Measurements from ENCODE around the gene LRRFIP1.
"Not testable (repeated sequence)": the region's sequence is repeated elsewhere in the genome, so short reads cannot be mapped to it uniquely, and the experiment has no call there.

LRRFIP1 gene

GRCh38 chr2:237665713-237666143 is 38.3 kb downstream of the LRRFIP1 start:
- no peak for DNase-seq

GRCh38 chr2:237666606-237667005 is 39.2 kb downstream of the LRRFIP1 start:
- no peak for DNase-seq

DNA sequence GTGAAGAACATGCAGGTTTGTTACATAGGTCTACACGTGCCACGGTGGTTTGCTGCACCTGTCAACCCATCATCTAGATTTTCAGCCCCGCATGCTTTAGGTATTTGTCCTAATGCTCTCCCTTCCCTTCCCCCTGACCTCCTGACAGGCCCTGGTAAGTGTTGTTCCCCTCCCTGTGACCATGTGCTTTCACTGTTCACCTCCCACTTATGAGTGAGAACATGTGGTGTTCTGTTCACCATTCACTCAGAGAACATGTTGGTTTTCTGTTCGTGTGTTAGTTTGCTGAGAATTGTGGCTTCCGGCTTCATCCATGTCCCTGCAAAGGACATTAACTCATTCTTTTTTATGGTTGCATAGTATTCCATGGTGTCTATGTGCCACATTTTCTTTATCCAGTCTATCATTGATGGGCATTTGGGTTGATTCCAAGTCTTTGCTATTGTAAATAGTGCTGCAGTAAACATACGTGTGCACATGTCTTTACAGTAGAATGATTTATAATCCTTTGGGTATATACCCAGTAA is 39.7 kb downstream of the LRRFIP1 start:
- not testable (repeated sequence) for DNase-seq

GRCh38 chr2:237667893-237668292 is 40.5 kb downstream of the LRRFIP1 start:
- no peak for DNase-seq

DNA sequence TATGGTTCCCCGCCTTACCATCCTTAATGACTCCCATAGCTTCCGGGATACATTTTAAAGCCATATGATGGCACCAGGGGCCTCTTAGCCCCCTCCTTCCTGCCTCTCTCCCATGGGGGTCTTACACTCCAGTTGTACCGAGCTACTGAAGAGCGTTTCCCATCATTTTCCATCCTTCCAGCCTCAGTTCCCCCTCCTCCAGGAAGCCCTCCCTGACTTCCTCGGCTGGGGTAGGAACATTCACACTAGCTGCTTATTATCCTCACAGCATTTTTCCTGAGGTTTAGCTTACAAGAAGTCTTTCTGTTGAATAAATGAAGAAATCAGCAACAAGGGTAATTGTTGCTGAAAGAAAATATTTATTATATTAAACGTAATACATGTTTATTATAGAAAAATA is 41.1 kb downstream of the LRRFIP1 start:
- no peak for DNase-seq

- no peak for DNase-seq
These were observed 41.9 kb downstream of the LRRFIP1 start for GRCh38 chr2:237669283-237669627.

- no peak for DNase-seq
These were observed 42.4 kb downstream of the LRRFIP1 start for GRCh38 chr2:237669628-237670392.

DNA sequence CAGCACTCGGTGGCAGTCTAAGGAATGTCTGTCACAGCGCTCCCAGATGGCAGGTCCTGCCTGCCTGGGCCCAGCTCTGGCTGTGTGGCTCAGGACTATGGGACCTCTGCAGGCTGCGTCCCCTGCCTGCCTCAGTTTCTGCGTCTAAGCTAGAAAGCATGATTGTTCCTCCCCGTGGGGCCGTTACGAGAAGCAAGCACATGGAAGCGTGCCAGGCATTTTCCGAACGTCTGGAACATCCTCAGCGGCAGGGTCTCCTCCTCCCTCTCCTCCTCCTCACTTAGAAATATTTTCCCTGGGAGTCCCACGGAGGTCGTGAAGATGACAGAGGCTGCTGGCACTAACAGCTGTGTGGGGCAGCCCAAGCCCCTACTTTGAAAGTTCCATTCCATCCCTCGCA is 43.3 kb downstream of the LRRFIP1 start:
- no peak for DNase-seq

GRCh38 chr2:237671466-237672138 is 44.2 kb downstream of the LRRFIP1 start:
- DNase-seq: no peak

GRCh38 chr2:237672731-237673129 is 45.3 kb downstream of the LRRFIP1 start:
- DNase-seq: no peak

- peak; percentile 95 to 97 for DNase-seq
These were observed 46.0 kb downstream of the LRRFIP1 start for GRCh38 chr2:237673130-237674001.

DNA sequence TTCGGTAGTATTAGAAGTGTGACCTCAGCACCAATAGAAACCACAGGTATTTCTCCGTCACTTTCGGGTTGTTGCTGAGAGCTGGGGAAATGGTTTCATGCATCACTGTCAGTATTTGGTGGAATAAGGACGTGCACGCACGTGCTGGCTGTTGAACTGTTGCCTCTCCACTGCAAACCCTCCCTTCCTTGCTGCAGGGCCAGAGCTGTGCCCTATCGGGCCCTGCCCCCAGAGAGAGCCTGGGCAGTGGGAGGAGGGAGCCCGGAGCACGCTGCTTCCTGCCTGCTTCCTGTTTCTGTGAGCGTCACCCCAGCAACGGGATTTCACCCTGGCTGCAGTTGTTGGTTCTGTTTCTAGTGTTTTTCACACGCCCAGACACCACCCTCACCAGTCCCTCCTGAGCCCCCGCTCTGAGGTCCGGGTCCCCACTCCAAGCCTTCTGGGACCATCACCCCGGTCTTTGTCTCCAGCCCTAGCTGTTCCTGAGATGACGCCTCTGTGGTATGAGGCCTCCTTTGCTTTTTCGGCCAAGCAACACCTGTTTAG is 47.4 kb downstream of the LRRFIP1 start:
- peak; percentile 64 to 75 for DNase-seq

DNA sequence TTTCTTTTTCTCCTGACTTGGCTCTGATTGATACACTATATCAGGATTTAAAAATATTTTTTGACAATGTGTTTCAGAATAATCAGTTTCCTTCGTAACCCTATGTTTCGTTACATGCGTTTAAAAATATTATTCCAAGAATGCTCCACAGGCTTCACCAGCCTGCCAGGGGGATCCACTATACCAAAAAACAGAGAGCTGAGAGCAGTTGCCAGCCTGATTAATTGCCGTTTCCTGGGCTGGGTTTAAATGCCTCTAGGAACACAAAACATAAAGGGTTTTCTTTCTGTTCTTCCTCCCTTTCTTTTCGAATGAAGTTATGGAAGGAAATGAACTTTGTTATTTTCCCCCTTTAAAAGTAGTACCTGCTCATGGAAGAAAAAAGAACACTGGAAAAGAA is 47.9 kb downstream of the LRRFIP1 start:
- DNase-seq: no peak

DNA sequence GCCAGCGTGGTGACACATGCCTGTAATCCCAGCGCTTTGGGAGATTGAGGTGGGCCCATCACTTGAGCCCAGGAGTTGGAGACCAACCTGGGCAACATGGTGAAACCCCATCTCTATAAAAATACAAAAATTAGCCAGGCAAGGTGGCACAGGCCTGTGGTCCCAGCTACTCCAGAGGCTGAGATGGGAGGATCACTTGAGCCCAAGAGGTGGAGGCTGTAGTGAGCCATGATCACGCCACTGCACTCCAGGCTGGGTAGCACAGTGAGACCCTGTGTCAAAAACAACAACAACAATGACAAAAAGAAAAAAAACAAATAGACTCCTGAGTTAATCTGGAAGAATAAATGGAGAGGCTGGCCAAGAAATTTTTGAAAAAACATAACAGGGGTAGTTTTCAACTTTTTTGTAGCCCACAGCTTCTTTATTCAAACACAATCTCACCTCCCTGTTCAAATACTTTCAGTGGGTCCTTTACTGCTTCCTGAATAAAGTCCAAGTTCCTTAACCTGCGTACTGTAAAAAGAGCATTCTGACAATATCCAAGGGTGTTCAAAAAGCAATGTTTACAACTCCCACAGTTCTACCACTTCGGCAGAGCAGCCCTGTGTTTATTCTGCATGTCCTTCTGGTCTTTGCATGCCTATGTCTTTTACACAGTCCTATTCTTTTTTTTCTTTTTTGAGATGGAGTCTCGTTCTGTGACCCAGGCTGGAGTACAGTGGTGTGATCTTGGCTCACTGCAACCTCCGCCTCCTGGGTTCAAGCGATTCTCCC is 53.5 kb downstream of the LRRFIP1 start:
- no peak for DNase-seq

DNA sequence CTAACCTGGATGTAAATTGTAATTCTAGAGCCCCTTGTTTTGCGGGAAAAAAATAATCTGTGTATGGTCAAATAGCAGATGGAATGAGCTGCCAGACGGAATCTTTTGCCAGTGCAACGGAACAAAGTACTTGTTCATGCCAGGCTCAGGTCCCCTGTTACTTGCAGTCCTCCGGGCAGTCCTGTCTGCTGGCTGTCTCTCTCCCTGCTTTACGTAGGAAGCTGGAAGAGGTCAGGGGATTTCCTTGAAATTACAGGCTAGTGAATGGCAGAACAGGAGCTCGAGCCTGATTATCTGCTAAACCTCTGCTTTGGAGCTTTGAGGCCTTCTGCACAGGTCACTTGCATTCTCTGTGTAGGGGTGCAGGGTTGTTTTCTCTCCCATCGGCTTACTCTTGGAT is 54.8 kb downstream of the LRRFIP1 start:
- DNase-seq: no peak

DNA sequence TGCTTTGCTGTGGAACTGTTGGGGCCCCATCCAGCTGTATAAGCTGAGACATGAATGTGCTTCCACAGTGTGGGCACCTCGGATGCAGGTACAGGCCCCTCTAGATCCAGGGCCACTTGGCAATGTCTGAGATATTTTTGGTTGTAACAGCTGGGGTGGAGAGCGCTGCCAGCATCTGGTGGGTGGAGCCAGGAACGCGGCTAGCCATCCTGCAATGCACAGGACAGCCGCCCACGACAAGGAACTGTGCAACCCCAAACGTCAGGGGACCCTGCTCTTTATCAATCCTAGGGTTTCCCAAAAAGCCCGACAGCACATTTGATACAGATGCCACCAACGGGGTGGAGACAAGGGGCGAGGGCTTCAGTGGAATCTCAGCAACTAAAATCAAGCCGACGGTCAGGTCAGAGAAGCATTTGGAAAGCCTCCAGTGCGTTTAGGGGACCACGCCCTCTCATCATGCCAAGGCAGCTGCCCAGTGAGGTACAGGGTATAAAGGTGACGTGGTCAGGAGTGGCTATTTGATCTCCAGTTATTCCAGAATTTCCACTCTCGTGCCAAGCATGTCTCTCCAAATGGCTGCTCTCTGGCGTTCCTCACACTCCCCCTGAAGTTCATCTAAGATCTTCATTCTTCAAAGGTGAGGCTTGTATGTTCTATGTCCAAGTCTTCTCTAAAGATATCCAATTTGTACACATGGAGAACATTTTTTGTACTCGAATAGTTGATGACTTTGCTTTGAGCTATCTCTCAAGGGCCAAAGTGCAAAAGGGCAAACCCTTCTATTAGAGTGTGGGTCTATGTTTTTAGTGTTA is 55.7 kb downstream of the LRRFIP1 start:
- DNase-seq: no peak

- DNase-seq: no peak
These were observed 58.0 kb downstream of the LRRFIP1 start for GRCh38 chr2:237685408-237685807.

- DNase-seq: no peak
These were observed 59.3 kb downstream of the LRRFIP1 start for GRCh38 chr2:237686659-237687136.

DNA sequence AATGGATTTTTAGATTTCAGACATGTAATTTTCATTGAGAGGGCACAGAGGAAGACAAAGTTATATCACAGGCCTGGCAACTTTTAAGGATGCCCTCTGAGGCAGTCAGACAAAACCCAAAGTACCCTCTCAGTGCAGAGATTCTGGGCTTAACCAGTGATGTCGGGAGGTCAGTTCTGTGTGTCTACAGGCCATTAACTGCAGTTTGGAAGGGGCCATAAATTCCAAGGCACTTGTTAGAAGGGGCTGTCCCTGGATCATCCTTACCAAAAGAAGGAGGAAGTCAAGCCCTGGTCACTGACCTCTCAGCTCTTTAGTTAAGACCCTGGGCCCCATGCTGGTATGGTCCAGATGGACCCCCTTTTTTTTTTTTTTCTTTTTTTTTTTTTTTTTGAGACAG is 60.7 kb downstream of the LRRFIP1 start:
- DNase-seq: no peak

DNA sequence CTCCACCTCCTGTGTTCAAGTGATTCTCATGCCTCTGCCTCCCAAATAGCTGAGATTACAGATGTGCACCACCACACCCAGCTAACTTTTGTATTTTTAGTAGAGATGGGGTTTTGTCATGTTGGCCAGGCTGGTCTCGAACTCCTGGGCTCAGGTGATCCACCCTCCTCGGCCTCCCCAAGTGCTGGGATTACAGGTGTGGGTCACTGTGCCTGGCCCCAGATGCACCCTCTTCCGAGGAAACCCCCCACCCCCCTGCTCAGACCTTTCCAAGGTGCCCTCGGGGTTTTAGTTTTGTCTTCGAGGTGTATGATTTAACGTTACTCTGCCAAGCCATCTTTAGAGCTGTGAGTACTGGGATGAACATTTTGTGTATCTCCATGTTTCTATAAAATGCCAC is 61.2 kb downstream of the LRRFIP1 start:
- DNase-seq: not testable (repeated sequence)
